Hematopoietic multipotent progenitor cell treated with erythropoietin and hydrocortisone succinate and interleukin-3 and kit ligand, for 17 days (in vitro differentiated cells): Measurements from ENCODE around the gene DNAJB6.

Experiments
- DNase-seq: peaks from one replicate; pipeline ENCODE4 v3.0.0-alpha.2; 2015; ENCODE audit warnings: low spot score

Gene DNAJB6

GRCh38 chr7:157428554-157428945 is 91.7 kb downstream of the DNAJB6 start:
- DNase-seq, result no peak

- DNase-seq, result no peak
These were observed 92.3 kb downstream of the DNAJB6 start for GRCh38 chr7:157429001-157429679.

- no peak for DNase-seq
These were observed 92.9 kb downstream of the DNAJB6 start for GRCh38 chr7:157429680-157430224.

- no peak for DNase-seq
These were observed 93.9 kb downstream of the DNAJB6 start for GRCh38 chr7:157430721-157431120.

DNA sequence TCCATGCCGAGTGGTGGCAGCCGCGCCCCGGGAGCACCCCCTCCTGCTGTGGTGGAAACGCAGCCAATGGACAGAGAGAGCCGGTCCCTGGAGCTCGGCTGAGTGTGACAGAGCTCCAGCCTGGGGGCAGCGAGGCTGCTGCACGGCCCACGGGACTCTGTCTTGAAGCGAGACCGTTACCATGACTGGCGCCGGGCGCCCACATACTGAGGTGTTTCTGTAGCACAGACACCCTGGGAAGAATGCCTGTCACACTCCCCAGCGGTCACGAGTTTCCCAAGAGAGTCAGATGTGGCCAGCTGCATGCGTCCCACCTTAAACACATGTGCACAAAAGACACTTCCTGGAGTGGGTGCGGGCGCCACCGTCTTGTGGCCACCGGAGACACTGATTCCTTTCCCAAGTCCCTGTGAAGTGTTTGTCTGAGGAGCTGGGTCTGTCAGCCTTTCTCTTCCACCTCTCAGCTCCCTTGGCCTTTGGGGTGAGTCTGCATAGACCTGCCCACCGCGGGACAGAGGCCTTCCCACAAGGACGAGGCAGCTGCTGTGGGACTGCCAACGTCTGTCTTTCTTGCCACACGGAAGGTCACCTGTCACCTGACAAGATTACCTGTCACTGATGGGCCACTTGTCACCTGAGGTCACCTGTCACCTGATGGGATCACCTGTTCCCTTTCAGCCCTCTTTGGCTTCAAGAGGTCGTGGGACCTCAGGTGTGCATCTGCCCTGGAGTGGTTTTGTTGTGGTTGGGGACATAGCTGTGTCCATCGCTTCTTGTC is 94.6 kb downstream of the DNAJB6 start:
- no peak for DNase-seq

GRCh38 chr7:157431951-157432540 is 95.2 kb downstream of the DNAJB6 start:
- DNase-seq, result no peak

DNA sequence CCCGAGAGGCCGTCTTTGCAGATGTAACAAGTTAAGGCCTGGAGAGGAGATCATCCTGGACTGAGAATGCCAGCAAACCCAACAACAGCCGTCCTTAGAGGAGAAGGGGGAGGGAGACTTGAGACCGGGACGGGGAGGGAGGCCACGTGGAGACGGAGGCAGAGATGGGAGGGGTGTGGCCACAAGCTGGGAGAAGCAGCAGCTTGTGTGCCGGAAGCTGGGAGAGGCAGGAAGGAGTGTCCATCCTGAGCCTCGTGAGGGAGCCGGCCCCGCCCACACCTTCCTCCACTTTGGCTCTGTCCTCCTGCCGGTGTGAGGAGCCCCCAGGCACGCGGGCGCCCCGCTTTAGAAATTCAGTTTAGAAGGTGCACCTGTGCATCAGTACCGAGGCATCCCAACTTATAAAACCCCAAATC is 95.7 kb downstream of the DNAJB6 start:
- peak; percentile 50 for DNase-seq

GRCh38 chr7:157432957-157433576 is 96.3 kb downstream of the DNAJB6 start:
- peak; percentile 54 for DNase-seq

GRCh38 chr7:157433628-157434027 is 96.8 kb downstream of the DNAJB6 start:
- no peak for DNase-seq

GRCh38 chr7:157434231-157434630 is 97.4 kb downstream of the DNAJB6 start:
- DNase-seq, result no peak

DNA sequence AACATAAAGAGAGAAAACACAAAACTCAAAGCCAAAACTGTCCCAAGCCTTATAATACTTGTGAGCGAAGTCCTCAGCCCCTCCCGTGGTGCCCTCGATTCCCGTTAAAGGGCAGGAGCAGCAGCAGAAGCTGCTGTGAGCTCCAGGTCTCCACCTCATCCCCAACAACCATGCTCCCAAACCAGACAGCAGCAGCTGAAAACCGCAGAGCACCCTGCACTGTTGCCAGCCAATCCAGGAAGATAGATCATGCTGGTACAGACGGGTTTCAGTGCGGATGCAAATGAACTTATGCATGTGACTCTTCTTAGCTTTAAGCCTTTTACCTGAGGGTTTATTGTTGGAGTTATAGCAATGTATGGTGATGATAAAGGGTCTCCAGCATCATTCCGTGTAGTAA is 97.9 kb downstream of the DNAJB6 start:
- DNase-seq, result no peak

- DNase-seq, result no peak
These were observed 99.3 kb downstream of the DNAJB6 start for GRCh38 chr7:157436076-157436475.

GRCh38 chr7:157436763-157437480 is 100.1 kb downstream of the DNAJB6 start:
- DNase-seq, result no peak

DNA sequence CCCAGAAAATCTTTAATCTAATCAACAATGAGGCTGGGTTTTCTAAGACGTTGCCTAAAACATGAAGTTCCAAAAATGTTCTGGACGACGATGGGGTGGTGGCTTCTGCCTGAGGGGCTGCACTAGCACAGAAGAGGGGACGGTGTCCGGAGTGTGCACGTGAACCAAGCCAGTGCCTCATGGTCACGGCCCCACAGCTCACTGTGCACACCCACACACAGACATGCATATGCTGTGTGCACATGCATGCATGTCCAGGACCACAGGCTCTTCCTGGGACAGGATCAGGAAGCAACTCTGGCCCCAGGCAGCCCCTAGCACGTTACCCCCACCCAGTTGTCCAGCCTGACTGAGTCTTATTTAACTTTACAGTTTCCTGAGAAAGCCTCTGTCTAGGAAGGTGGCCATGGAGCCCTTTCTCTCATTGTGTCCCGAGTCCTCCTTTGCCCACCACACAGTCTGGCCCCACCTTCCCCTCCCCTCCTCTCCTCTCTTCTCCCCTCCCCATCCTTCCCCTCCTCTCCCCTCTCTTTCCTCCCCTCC is 100.8 kb downstream of the DNAJB6 start:
- no peak for DNase-seq

DNA sequence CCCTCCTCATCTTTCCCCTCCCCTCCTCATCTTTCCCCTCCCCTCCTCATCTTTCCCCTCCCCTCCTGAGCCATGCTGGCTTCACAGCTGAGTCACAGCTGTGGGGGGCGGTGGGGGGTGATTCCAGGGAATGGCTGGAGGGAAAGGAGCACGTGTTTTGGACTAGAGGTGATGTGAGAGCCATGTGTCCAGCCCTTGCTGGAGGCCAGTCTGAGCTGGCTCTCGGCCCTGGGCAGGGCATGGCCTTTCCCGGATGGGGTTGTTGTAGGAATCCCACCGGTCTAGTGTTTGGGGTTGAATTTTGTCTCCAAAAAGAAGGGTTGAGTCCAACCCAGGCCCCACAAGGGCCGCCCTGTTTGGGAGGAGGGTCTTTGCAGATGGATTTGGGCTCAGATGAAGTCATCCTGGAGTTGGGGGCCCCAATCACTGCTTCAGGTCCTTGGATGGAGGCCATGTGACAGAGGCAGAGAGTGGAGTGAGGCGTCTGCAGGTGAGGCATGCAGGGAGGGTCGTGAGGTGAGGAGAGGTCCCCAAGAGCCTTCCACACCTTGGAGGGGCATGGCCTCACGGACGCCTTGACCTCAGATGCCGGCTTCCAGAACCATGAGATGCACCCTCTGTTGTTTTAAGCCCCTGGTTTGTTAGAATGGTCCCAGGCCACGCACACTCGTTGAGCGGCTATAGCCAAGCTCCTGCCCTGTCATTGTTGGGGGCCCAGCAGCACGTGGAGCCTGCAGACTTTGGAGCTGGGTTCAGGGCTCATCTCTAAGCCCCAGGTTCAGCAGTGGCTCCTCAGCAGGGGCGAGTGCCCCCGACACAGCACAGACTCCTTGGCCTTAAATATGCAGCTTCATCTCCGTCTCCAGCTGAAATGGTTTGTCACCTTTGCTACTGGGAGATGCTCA is 101.6 kb downstream of the DNAJB6 start:
- DNase-seq, result no peak

- DNase-seq, result no peak
These were observed 102.3 kb downstream of the DNAJB6 start for GRCh38 chr7:157439149-157439548.

DNA sequence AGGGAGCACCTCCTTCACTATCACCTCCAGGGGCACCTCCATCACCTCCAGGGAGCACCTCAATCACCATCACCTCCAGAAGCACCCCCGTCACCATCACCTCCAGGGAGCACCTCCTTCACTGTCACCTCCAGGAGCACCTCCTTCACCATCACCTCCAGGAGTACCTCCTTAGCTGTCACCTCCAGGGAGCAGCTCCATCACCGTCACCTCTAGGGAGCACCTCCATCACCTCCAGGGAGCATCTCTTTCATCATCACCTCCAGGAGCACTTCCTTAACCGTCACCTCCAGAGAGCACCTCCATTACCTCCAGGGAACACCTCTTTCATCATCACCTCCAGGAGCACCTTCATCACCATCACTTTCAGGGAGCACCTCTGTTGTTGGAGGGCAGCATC is 103.0 kb downstream of the DNAJB6 start:
- no peak for DNase-seq

GRCh38 chr7:157440346-157441022 is 103.7 kb downstream of the DNAJB6 start:
- DNase-seq, result no peak

- DNase-seq, result no peak
These were observed 104.2 kb downstream of the DNAJB6 start for GRCh38 chr7:157441023-157441399.

- DNase-seq, result no peak
These were observed 105.7 kb downstream of the DNAJB6 start for GRCh38 chr7:157442456-157442855.
